Measurements from ENCODE around the gene ZBTB3. TPM values are rescaled to one million over a fixed set of nuclear protein-coding genes. Genes with fewer than 3 reads are reported as not detected.

The ZBTB3 gene
- total RNA-seq, 4 donors from 2014 or later: 8.4 to 20.9 (median 14.0) TPM

GRCh38 chr11:62794201-62794775 lies 40.3 kb upstream of the ZBTB3 start:
- intact Hi-C loops (cut with DNase I; ENCODE audit: low total_unique reads): no loop called here
- 93 to 97% methylated on average over 5 to 8 of the region's 8 CpGs for WGBS, 2 donors (ENCODE audit: low coverage in 1 of 2)
- no peaks in the 10 kb centered on the region for H3K27me3 ChIP-seq
- H3K36me3 ChIP-seq: peaks cover 0 to 67% (median 30%) of the 10 kb centered on the region in 4 donors
- DNase-seq: no peak
- H3K9me3 ChIP-seq: no peaks in the 10 kb centered on the region
- no peak overlapping the region for H3K27ac ChIP-seq
- H3K4me1 ChIP-seq: peaks cover 15 to 27% (median 21%) of the 10 kb centered on the region in 4 donors
- no peak overlapping the region for H3K4me3 ChIP-seq
- TF ChIP-seq EP300 (IDR thresholded peaks at IDR 0.05; ENCODE audit: low read depth): no peak
- TF ChIP-seq POLR2A (IDR thresholded peaks at IDR 0.05): no peak
- TF ChIP-seq POLR2AphosphoS5 (IDR thresholded peaks at IDR 0.05): no peak
- TF ChIP-seq CTCF (IDR thresholded peaks at IDR 0.05): no peak
- in situ Hi-C loops (cut with MboI; ENCODE audit: low pct_ligation_motif_present in 1 of 4, low pct_unique_long_range_greater_than_20kb in 1 of 4, low sequenced_read_pairs in 3 of 4): no loop called here

- H3K4me3 ChIP-seq: peak overlapping the region in 3 of 4 donors; percentile 75 to 92 (median 87)
- peak overlapping the region; percentile 87 to 92 (median 90) for H3K27ac ChIP-seq
- 0 to 37% methylated on average over 1 to 10 of the region's 11 CpGs for WGBS, 2 donors (ENCODE audit: low coverage in 1 of 2)
- no peaks in the 10 kb centered on the region for H3K27me3 ChIP-seq
- peaks cover 0 to 47% (median 19%) of the 10 kb centered on the region in 4 donors for H3K36me3 ChIP-seq
- TF ChIP-seq EP300 (IDR thresholded peaks at IDR 0.05; ENCODE audit: low read depth): no peak
- TF ChIP-seq CTCF (IDR thresholded peaks at IDR 0.05): no peak
- no peak for TF ChIP-seq POLR2A (IDR thresholded peaks at IDR 0.05)
- TF ChIP-seq POLR2AphosphoS5 (IDR thresholded peaks at IDR 0.05): no peak
- H3K4me1 ChIP-seq: peaks cover 15 to 44% (median 35%) of the 10 kb centered on the region in 4 donors
- in situ Hi-C loops (cut with MboI; ENCODE audit: low pct_ligation_motif_present in 1 of 4, low pct_unique_long_range_greater_than_20kb in 1 of 4, low sequenced_read_pairs in 3 of 4) (no loop called here), intact Hi-C loops (cut with DNase I; ENCODE audit: low total_unique reads) (no loop called here)
- H3K9me3 ChIP-seq: no peaks in the 10 kb centered on the region
- DNase-seq: peak; percentile 29
Observed at GRCh38 chr11:62792202-62792575, 38.2 kb upstream of the ZBTB3 start.

GRCh38 chr11:62791501-62792201 lies 37.7 kb upstream of the ZBTB3 start, which contains the start of gene TMEM223:
Gene TMEM223 (minus strand): TSS chr11:62792006. CDS start chr11:62791994, 12 bp downstream.
- Histone ChIP-seq H3K27me3 (no peaks in the 10 kb centered on the region), H3K9me3 (no peaks in the 10 kb centered on the region), H3K4me3 (peak within 1 kb of the TSS; percentile 70 to 92 (median 81)), H3K4me1 (peaks cover 15 to 44% (median 35%) of the 10 kb centered on the region in 4 donors), H3K27ac (peak within 1 kb of the TSS; percentile 87 to 92 (median 90)), H3K36me3 (peaks cover 0 to 44% (median 17%) of the 10 kb centered on the region in 4 donors)
- in situ Hi-C loops (cut with MboI; ENCODE audit: low pct_ligation_motif_present in 1 of 4, low pct_unique_long_range_greater_than_20kb in 1 of 4, low sequenced_read_pairs in 3 of 4) (no loop called here), intact Hi-C loops (cut with DNase I; ENCODE audit: low total_unique reads) (no loop called here)
- DNase-seq: peak; percentile 93
- TF ChIP-seq POLR2AphosphoS5 (IDR thresholded peaks at IDR 0.05): peak; percentile 92 to 96 (median 93)
- TF ChIP-seq POLR2A (IDR thresholded peaks at IDR 0.05): peak; percentile 91
- TF ChIP-seq EP300 (IDR thresholded peaks at IDR 0.05; ENCODE audit: low read depth): no peak
- peak; percentile 18 to 46 (median 30) for TF ChIP-seq CTCF (IDR thresholded peaks at IDR 0.05)
- 0% methylated on average over 1 to 47 of the region's 58 CpGs for WGBS, 2 donors (ENCODE audit: low coverage in 1 of 2)

- no peaks in the 10 kb centered on the region for H3K9me3 ChIP-seq
- in situ Hi-C loops (cut with MboI; ENCODE audit: low pct_ligation_motif_present in 1 of 4, low pct_unique_long_range_greater_than_20kb in 1 of 4, low sequenced_read_pairs in 3 of 4) (loop anchor here in 3 of 4 donors (5.0 to 10.0 kb wide), 2 partner anchors 73 to 75 kb away; no protein-coding TSS in a partner anchor), intact Hi-C loops (cut with DNase I; ENCODE audit: low total_unique reads) (no loop called here)
- H3K27ac ChIP-seq: no peak overlapping the region
- H3K4me1 ChIP-seq: peaks cover 24 to 53% (median 43%) of the 10 kb centered on the region in 4 donors
- no peak for TF ChIP-seq CTCF (IDR thresholded peaks at IDR 0.05)
- no peak for TF ChIP-seq POLR2AphosphoS5 (IDR thresholded peaks at IDR 0.05)
- TF ChIP-seq EP300 (IDR thresholded peaks at IDR 0.05; ENCODE audit: low read depth): no peak
- no peak for TF ChIP-seq POLR2A (IDR thresholded peaks at IDR 0.05)
- no peak for DNase-seq
- WGBS, 2 donors (ENCODE audit: low coverage in 1 of 2): 64% methylated on average over 3 of the region's 3 CpGs; no CpG with 5 or more reads in 1 of the 2 donors
- H3K27me3 ChIP-seq: no peaks in the 10 kb centered on the region
- no peak overlapping the region for H3K4me3 ChIP-seq
- H3K36me3 ChIP-seq: peaks cover 0 to 23% (median 5%) of the 10 kb centered on the region in 4 donors
Observed at GRCh38 chr11:62789576-62789975, 35.6 kb upstream of the ZBTB3 start.
